ENCODE data around the gene MEN1.

Gene MEN1

GRCh38 chr11:64759722-64760719 lies 50.3 kb downstream of the MEN1 start, which contains the start of gene PYGM:
Gene PYGM, minus strand, starts transcription at chr11:64759974. Its CDS starts 76 bp downstream, at chr11:64759898.
- peaks cover 26% of the 10 kb centered on the region for H3K4me1 ChIP-seq (ENCODE audit: control insufficient read depth, insufficient read depth, low read length, unreplicated experiment)

DNA sequence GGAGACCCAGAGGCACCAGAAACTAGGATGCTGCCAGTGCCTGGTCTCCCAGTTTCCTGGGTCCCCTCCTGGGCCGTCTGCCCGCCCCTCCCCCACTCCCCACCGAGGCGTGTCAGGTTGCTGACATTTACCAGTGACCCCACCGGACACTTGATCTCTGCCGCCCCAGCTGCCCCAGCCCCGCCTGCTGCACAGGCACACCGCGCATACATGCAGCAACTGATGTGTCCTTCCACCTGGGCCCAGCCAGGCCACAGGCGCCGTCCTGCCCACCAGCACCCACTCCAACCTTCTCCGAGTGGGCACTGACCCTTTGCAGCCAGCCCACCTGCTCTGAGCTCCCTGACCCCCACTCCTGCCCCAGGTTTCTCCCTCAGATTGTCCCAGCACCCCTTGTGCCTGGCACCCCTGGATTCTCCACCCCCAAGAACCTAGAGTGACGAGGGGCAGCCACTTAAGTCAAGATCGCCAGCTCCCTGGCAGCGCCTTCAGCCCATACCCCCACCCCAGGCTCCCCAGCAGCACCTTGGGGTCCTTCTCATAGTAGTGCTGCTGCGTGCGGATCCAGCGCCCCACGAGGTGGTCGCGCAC lies 51.1 kb downstream of the MEN1 start:
- no peak overlapping the region for H2AFZ ChIP-seq (ENCODE audit: low read length, unreplicated experiment)
- no peaks in the 10 kb centered on the region for H3K27me3 ChIP-seq (ENCODE audit: insufficient read depth, low read length)
- no peak overlapping the region for H3K4me3 ChIP-seq (ENCODE audit: low read depth, low read length)
- H3K36me3 ChIP-seq (ENCODE audit: insufficient read depth, low read length), result 0 out of 2 replicates have a peak, but pooled peaks cover under 1% of the 10 kb centered on the region
- peaks cover 19% of the 10 kb centered on the region for H3K4me1 ChIP-seq (ENCODE audit: control insufficient read depth, insufficient read depth, low read length, unreplicated experiment)
- no peaks in the 10 kb centered on the region for H3K79me2 ChIP-seq (ENCODE audit: control insufficient read depth, insufficient read depth, low read length, unreplicated experiment)
- no peak overlapping the region for H3K27ac ChIP-seq (ENCODE audit: low read depth, low read length)

More at GRCh38 chr11:64759722-64760719, 50.3 kb downstream of the MEN1 start, which contains the start of gene PYGM:
- Histone ChIP-seq H2AFZ (ENCODE audit: low read length, unreplicated experiment) (no peak within 1 kb of the TSS), H3K79me2 (ENCODE audit: control insufficient read depth, insufficient read depth, low read length, unreplicated experiment) (no peaks in the 10 kb centered on the region), H3K4me3 (ENCODE audit: low read depth, low read length) (no peak within 1 kb of the TSS), H3K27ac (ENCODE audit: low read depth, low read length) (no peak within 1 kb of the TSS), H3K27me3 (ENCODE audit: insufficient read depth, low read length) (no peaks in the 10 kb centered on the region), H3K36me3 (ENCODE audit: insufficient read depth, low read length) (peaks cover 8% of the 10 kb centered on the region)

- no peak overlapping the region for H3K4me3 ChIP-seq (ENCODE audit: low read depth, low read length)
- H3K36me3 ChIP-seq (ENCODE audit: insufficient read depth, low read length), result no peaks in the 10 kb centered on the region
- H3K27me3 ChIP-seq (ENCODE audit: insufficient read depth, low read length), result no peaks in the 10 kb centered on the region
- H3K27ac ChIP-seq (ENCODE audit: low read depth, low read length), result no peak overlapping the region
- H2AFZ ChIP-seq (ENCODE audit: low read length, unreplicated experiment), result no peak overlapping the region
- H3K79me2 ChIP-seq (ENCODE audit: control insufficient read depth, insufficient read depth, low read length, unreplicated experiment), result no peaks in the 10 kb centered on the region
- peaks cover 12% of the 10 kb centered on the region for H3K4me1 ChIP-seq (ENCODE audit: control insufficient read depth, insufficient read depth, low read length, unreplicated experiment)
These were observed 51.8 kb downstream of the MEN1 start for GRCh38 chr11:64758330-64759079.

DNA sequence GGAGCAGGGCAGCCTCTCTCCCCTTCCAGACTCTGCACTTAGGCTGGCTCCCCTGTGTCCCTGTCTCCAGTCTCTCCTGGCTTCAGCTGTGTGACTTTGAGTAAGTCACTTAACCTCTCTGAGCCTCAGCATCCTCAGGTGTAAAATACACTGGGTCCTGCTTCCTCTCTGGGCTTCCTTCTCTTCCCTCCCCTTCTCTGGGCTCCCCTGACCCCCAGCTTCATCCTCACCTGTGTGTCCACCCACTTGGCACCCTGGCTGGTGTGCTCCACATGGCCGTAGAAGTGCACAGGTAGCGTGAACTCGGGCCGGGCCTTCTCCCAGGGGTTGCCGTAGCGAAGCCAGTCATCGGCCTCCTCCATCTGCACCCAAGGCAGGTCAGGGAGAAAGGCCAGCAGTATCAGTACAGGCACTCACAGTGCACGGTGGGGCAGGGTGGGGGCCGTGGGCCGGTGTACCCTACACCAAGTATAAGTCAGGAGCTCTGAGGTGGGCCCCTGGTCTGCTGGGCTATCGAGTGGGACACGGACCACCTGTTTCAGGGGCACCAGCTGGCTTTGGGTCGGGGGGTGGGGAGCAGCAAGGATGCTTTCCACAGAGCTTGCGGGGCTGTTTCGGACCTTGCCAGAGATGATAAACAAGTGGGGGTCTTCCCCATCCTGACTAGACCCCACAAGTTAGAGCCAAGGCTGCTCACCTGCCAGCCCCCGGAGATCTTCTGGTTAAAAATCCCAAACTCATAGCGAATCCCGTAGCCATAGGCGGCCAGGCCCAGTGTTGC lies 52.6 kb downstream of the MEN1 start:
- H3K79me2 ChIP-seq (ENCODE audit: control insufficient read depth, insufficient read depth, low read length, unreplicated experiment), result no peaks in the 10 kb centered on the region
- no peak overlapping the region for H2AFZ ChIP-seq (ENCODE audit: low read length, unreplicated experiment)
- no peaks in the 10 kb centered on the region for H3K27me3 ChIP-seq (ENCODE audit: insufficient read depth, low read length)
- H3K27ac ChIP-seq (ENCODE audit: low read depth, low read length), result no peak overlapping the region
- H3K4me1 ChIP-seq (ENCODE audit: control insufficient read depth, insufficient read depth, low read length, unreplicated experiment), result peaks cover 4% of the 10 kb centered on the region
- H3K36me3 ChIP-seq (ENCODE audit: insufficient read depth, low read length), result no peaks in the 10 kb centered on the region
- no peak overlapping the region for H3K4me3 ChIP-seq (ENCODE audit: low read depth, low read length)

DNA sequence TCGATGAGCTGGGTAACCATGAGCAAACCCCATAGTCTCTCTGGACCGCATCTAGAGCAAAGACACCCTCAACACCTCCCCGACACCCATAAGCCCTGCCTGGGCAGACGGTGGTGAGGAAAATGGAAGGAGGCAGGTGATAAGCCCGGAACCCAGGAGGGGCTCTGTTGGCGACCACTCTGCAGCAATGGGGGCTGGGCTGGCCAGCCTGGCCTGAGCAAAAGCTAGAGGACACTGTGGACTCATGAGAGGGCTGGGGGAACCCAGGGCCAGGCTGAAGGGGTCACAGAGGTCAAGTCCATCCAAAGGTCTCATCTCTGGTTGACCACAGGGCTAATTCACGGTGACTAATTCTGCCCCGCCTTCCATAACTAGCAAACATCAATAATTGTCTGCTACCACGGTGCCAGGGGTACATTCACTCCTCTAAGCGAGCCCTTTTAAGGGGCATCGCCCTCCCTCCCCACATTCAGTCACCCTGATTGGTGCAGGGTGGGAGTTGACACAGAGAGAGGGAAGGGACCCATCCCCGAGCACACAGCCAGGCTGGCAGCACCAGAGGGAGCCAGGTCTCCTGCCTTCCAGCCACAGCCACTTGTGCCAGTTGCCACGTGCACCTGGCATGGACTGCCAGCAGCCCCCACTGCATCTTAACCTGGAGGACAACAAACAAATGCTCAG lies 54.5 kb downstream of the MEN1 start:
- H3K4me1 ChIP-seq (ENCODE audit: control insufficient read depth, insufficient read depth, low read length, unreplicated experiment), result peaks cover 4% of the 10 kb centered on the region
- H3K4me3 ChIP-seq (ENCODE audit: low read depth, low read length), result no peak overlapping the region
- no peak overlapping the region for H2AFZ ChIP-seq (ENCODE audit: low read length, unreplicated experiment)
- H3K36me3 ChIP-seq (ENCODE audit: insufficient read depth, low read length), result no peaks in the 10 kb centered on the region
- H3K27ac ChIP-seq (ENCODE audit: low read depth, low read length), result no peak overlapping the region
- no peaks in the 10 kb centered on the region for H3K79me2 ChIP-seq (ENCODE audit: control insufficient read depth, insufficient read depth, low read length, unreplicated experiment)
- no peaks in the 10 kb centered on the region for H3K27me3 ChIP-seq (ENCODE audit: insufficient read depth, low read length)

GRCh38 chr11:64754919-64755662 lies 55.3 kb downstream of the MEN1 start:
- peaks cover 4% of the 10 kb centered on the region for H3K4me1 ChIP-seq (ENCODE audit: control insufficient read depth, insufficient read depth, low read length, unreplicated experiment)
- H3K4me3 ChIP-seq (ENCODE audit: low read depth, low read length), result no peak overlapping the region
- no peaks in the 10 kb centered on the region for H3K36me3 ChIP-seq (ENCODE audit: insufficient read depth, low read length)
- H3K27ac ChIP-seq (ENCODE audit: low read depth, low read length), result no peak overlapping the region
- H3K79me2 ChIP-seq (ENCODE audit: control insufficient read depth, insufficient read depth, low read length, unreplicated experiment), result no peaks in the 10 kb centered on the region
- H2AFZ ChIP-seq (ENCODE audit: low read length, unreplicated experiment), result no peak overlapping the region
- H3K27me3 ChIP-seq (ENCODE audit: insufficient read depth, low read length), result no peaks in the 10 kb centered on the region

GRCh38 chr11:64754124-64754918 lies 56.0 kb downstream of the MEN1 start:
- Histone ChIP-seq H3K27me3 (ENCODE audit: insufficient read depth, low read length) (no peaks in the 10 kb centered on the region), H3K4me3 (ENCODE audit: low read depth, low read length) (no peak overlapping the region), H2AFZ (ENCODE audit: low read length, unreplicated experiment) (no peak overlapping the region), H3K79me2 (ENCODE audit: control insufficient read depth, insufficient read depth, low read length, unreplicated experiment) (no peaks in the 10 kb centered on the region), H3K4me1 (ENCODE audit: control insufficient read depth, insufficient read depth, low read length, unreplicated experiment) (no peaks in the 10 kb centered on the region), H3K27ac (ENCODE audit: low read depth, low read length) (no peak overlapping the region), H3K36me3 (ENCODE audit: insufficient read depth, low read length) (no peaks in the 10 kb centered on the region)
